ENCODE results near the gene SGK1. TPM values are rescaled to one million over a fixed set of nuclear protein-coding genes. Genes with fewer than 3 reads are reported as not detected.

SGK1 gene
- total RNA-seq, 1 experiment from 2014 or later: 7.8 TPM

DNA sequence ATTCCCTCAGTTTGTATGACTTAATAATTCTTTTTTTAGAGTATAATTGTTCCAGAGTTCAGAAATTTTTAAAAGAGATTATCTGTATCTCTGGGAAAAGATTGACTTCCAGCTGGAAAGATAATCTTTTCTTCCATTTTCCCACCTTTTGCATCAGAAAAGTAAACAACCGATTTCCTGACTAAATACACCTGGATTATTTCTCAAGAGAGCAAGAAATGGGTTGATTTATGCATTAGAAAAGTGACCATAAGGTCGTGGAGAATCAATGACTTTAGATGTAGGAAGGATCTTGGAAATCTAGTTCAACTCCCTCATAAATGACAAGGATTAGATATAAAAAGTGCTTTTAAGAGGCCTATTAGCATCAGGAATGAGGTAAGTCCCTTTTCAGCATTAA is 79.9 kb downstream of the SGK1 start:
- Mint-ChIP-seq H3K36me3 (ENCODE audit: insufficient read depth in 1 of 3, low read depth in 3 of 3) (peaks cover 0 to 8% (median 2%) of the 10 kb centered on the region in 3 experiments; a peak in 4 of 7 replicates), H3K9me3 (peaks cover 0 to 3% of the 10 kb centered on the region in 2 experiments; a peak in 3 of 5 replicates), H3K27ac (no peak overlapping the region), H3K4me1 (peaks cover 0 to 8% of the 10 kb centered on the region in 2 experiments; a peak in 3 of 4 replicates), H3K4me3 (no peak overlapping the region), H3K27me3 (ENCODE audit: low read depth) (no peaks in the 10 kb centered on the region)
- H3T11ph ChIP-seq (ENCODE audit: low read length): no peak overlapping the region
- no CpG with 5 or more reads among the region's 2 CpGs for WGBS (ENCODE audit: extremely low coverage, insufficient read length, low lambda C conversion rate)
- H3K9me3 ChIP-seq (ENCODE audit: control insufficient read depth, low read depth, low read length): no peaks in the 10 kb centered on the region
- no peak overlapping the region for H2BK120ac ChIP-seq (ENCODE audit: low read depth, low read length, poor library complexity, severe bottlenecking)
- H4K20me1 ChIP-seq (ENCODE audit: control insufficient read depth, insufficient read depth, insufficient read length): peaks cover 2% of the 10 kb centered on the region
- H4K8ac ChIP-seq (replicated peaks; ENCODE audit: insufficient read length, low read depth, low read length): no peak overlapping the region
- H3K27me3 ChIP-seq (ENCODE audit: insufficient read depth, low read length): no peaks in the 10 kb centered on the region
- H3K4ac ChIP-seq (ENCODE audit: low read depth, low read length): no peak overlapping the region
- DNase-seq: no peak
- no peak overlapping the region for H3K9ac ChIP-seq (ENCODE audit: extremely low read depth, insufficient read length, low read length)
- H2AFZ ChIP-seq (ENCODE audit: low read length): no peak overlapping the region
- H3K27ac ChIP-seq (ENCODE audit: insufficient read length, low read depth, low read length): no peak overlapping the region
- H2BK12ac ChIP-seq (ENCODE audit: insufficient read length, low read depth, low read length): no peak overlapping the region
- H3K4me2 ChIP-seq (ENCODE audit: insufficient read depth, insufficient read length, low read length): no peak overlapping the region
- no peaks in the 10 kb centered on the region for H3K79me2 ChIP-seq (ENCODE audit: insufficient read depth, low read length)
- no peaks in the 10 kb centered on the region for H3K79me1 ChIP-seq (ENCODE audit: insufficient read depth, low read depth, low read length, poor library complexity, severe bottlenecking)
- no peak overlapping the region for H2BK20ac ChIP-seq (ENCODE audit: low read depth, low read length, poor library complexity, severe bottlenecking)
- H2AK5ac ChIP-seq (ENCODE audit: insufficient read length, low read length): no peak overlapping the region
- H2BK15ac ChIP-seq (ENCODE audit: low read depth, low read length): no peak overlapping the region
- TF ChIP-seq, protein P1, sequence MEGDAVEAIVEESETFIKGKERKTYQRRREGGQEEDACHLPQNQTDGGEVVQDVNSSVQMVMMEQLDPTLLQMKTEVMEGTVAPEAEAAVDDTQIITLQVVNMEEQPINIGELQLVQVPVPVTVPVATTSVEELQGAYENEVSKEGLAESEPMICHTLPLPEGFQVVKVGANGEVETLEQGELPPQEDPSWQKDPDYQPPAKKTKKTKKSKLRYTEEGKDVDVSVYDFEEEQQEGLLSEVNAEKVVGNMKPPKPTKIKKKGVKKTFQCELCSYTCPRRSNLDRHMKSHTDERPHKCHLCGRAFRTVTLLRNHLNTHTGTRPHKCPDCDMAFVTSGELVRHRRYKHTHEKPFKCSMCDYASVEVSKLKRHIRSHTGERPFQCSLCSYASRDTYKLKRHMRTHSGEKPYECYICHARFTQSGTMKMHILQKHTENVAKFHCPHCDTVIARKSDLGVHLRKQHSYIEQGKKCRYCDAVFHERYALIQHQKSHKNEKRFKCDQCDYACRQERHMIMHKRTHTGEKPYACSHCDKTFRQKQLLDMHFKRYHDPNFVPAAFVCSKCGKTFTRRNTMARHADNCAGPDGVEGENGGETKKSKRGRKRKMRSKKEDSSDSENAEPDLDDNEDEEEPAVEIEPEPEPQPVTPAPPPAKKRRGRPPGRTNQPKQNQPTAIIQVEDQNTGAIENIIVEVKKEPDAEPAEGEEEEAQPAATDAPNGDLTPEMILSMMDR (conservative IDR thresholded peaks at IDR 0.05): no peak
- H3K14ac ChIP-seq (ENCODE audit: insufficient read depth, low read length): no peak overlapping the region
- no peaks in the 10 kb centered on the region for H3K4me1 ChIP-seq (ENCODE audit: insufficient read depth, low read length)
- no peak overlapping the region for H3K56ac ChIP-seq (ENCODE audit: insufficient read length, low read depth, low read length)
- no peak overlapping the region for H2BK5ac ChIP-seq (ENCODE audit: insufficient read length, low read length)
- H3K23ac ChIP-seq (ENCODE audit: insufficient read length, low read depth, low read length): no peak overlapping the region
- H3K18ac ChIP-seq (ENCODE audit: insufficient read length, low read depth, low read length): no peak overlapping the region
- H4K91ac ChIP-seq (ENCODE audit: insufficient read length, low read depth, low read length): no peak overlapping the region
- H3K23me2 ChIP-seq (ENCODE audit: insufficient read length, low read depth, low read length, poor library complexity, severe bottlenecking): no peaks in the 10 kb centered on the region
- H4K5ac ChIP-seq (ENCODE audit: insufficient read length, low read depth, low read length): no peak overlapping the region
